WTC11 (cell line): ENCODE data around the gene TLR3. TPM values are rescaled to one million over a fixed set of nuclear protein-coding genes. Genes with fewer than 3 reads are reported as not detected.

ENCODE experiments used
- ATAC-seq: fragments of 200-7000 bp; cut with Tn5 transposase; 2 replicates; pipeline ENCODE4 v1.10.0; 2021; ENCODE audit warnings: mild to moderate bottlenecking, moderate library complexity
- CTCF ChIA-PET: fragments of 300-600 bp; sonication (Branson Sonifier 250); formaldehyde crosslinking; loops from one replicate; lab custom pipeline; 2021; ENCODE audit warnings: antibody characterized with exemption; lab: Charles Lee
- POLR2A ChIA-PET: fragments of 350-600 bp; sonication (Branson Sonifier 250); formaldehyde crosslinking; loops from one replicate; lab custom pipeline; 2021; ENCODE audit warnings: antibody characterized with exemption; lab: Charles Lee
- DNase-seq: peaks from one replicate; pipeline ENCODE4 v3.0.0; 2021; ENCODE audit warnings: low spot score
- H3K27ac Mint-ChIP-seq: 2 replicates; pipeline ENCODE4 v1.8.0; 2021; ENCODE audit warnings: mixed read lengths
- H3K27me3 Mint-ChIP-seq: 2 replicates; pipeline ENCODE4 v1.8.0; 2021; ENCODE audit warnings: low read depth, mild to moderate bottlenecking, moderate library complexity, mixed read lengths
- H3K36me3 Mint-ChIP-seq: 2 replicates; pipeline ENCODE4 v1.8.0; 2021; ENCODE audit warnings: mixed read lengths
- H3K4me1 Mint-ChIP-seq: 2 replicates; pipeline ENCODE4 v1.8.0; 2022; ENCODE audit warnings: mixed read lengths
- H3K4me3 Mint-ChIP-seq: 2 replicates; pipeline ENCODE4 v1.8.0; 2021; ENCODE audit warnings: mild to moderate bottlenecking, moderate library complexity, mixed read lengths
- H3K9me3 Mint-ChIP-seq: 2 replicates; pipeline ENCODE4 v1.8.0; 2021; ENCODE audit warnings: mixed read lengths
- ETV6 ChIP-seq: sonication (generic); formaldehyde crosslinking; IDR thresholded peaks from 2 replicates; pipeline ENCODE4 v1.8.1; 2022; ENCODE audit warnings: mild to moderate bottlenecking, missing genetic modification reagents
- GTF2I ChIP-seq: fragments of 250-450 bp; sonication (Bioruptor Pico); conservative IDR thresholded peaks from 2 replicates; pipeline ENCODE4 v1.4.0; 2021; ENCODE audit warnings: mild to moderate bottlenecking
- JAZF1 ChIP-seq: fragments of 250-450 bp; sonication (Bioruptor Pico); IDR thresholded peaks from 2 replicates; pipeline ENCODE4 v1.9.0; 2021; ENCODE audit warnings: moderate library complexity, mild to moderate bottlenecking, inconsistent platforms
- MYBL2 ChIP-seq: sonication (generic); formaldehyde crosslinking; IDR thresholded peaks from 2 replicates; pipeline ENCODE4 v1.8.1; 2023; ENCODE audit warnings: mild to moderate bottlenecking, moderate library complexity, missing genetic modification reagents
- NFATC4 ChIP-seq: fragments of 250-450 bp; sonication (Bioruptor Pico); IDR thresholded peaks from 2 replicates; pipeline ENCODE4 v1.9.0; 2021; ENCODE audit warnings: mild to moderate bottlenecking
- NFYB ChIP-seq: sonication (generic); formaldehyde crosslinking; conservative IDR thresholded peaks from 2 replicates; pipeline ENCODE4 v1.8.0; 2022; ENCODE audit warnings: low read depth, missing genetic modification reagents
- OVOL2 ChIP-seq: fragments of 250-450 bp; sonication (Bioruptor Pico); IDR thresholded peaks from 2 replicates; pipeline ENCODE4 v1.9.0; 2021; ENCODE audit warnings: mild to moderate bottlenecking, borderline replicate concordance
- RELA ChIP-seq: sonication (generic); formaldehyde crosslinking; IDR thresholded peaks from 2 replicates; pipeline ENCODE4 v1.8.1; 2022; ENCODE audit warnings: missing genetic modification reagents, mild to moderate bottlenecking, borderline replicate concordance
- RORB ChIP-seq: fragments of 250-450 bp; sonication (Bioruptor Pico); IDR thresholded peaks from 2 replicates; pipeline ENCODE4 v1.9.0; 2021; ENCODE audit warnings: mild to moderate bottlenecking
- SMAD3 ChIP-seq: sonication (generic); formaldehyde crosslinking; IDR thresholded peaks from 2 replicates; pipeline ENCODE4 v1.8.0; 2022; ENCODE audit warnings: missing genetic modification reagents, mild to moderate bottlenecking, borderline replicate concordance
- SMAD4 ChIP-seq: sonication (generic); formaldehyde crosslinking; IDR thresholded peaks from 2 replicates; pipeline ENCODE4 v1.8.0; 2022; ENCODE audit warnings: mild to moderate bottlenecking, missing genetic modification reagents
- SOX15 ChIP-seq: fragments of 250-450 bp; sonication (Bioruptor Pico); IDR thresholded peaks from 2 replicates; pipeline ENCODE4 v1.9.0; 2021; ENCODE audit warnings: mild to moderate bottlenecking
- TEAD4 ChIP-seq: sonication (generic); formaldehyde crosslinking; IDR thresholded peaks from 2 replicates; pipeline ENCODE4 v1.8.0; 2022; ENCODE audit warnings: mild to moderate bottlenecking, missing genetic modification reagents
- TP53 ChIP-seq: sonication (generic); formaldehyde crosslinking; IDR thresholded peaks from 2 replicates; pipeline ENCODE4 v1.8.1; 2023; ENCODE audit warnings: mild to moderate bottlenecking, missing genetic modification reagents
- ZNF263 ChIP-seq: sonication (generic); formaldehyde crosslinking; IDR thresholded peaks from 2 replicates; pipeline ENCODE4 v1.8.1; 2022; ENCODE audit warnings: low read depth, mild to moderate bottlenecking, moderate library complexity, missing genetic modification reagents
- total RNA-seq: library from RNA; stranded (reverse); gene quantifications from 3 replicates; pipeline ENCODE4 v1.2.3, GENCODE V29; 2021
- TF ChIP-seq, protein P1 (sequence below): fragments of 250-450 bp; sonication (Bioruptor Pico); conservative IDR thresholded peaks from 2 replicates; pipeline ENCODE4 v1.9.0; 2021; ENCODE audit warnings: mild to moderate bottlenecking
- TF ChIP-seq, protein P2 (sequence below): sonication (generic); formaldehyde crosslinking; conservative IDR thresholded peaks from 2 replicates; pipeline ENCODE4 v1.8.1; 2022; ENCODE audit warnings: mild to moderate bottlenecking, missing genetic modification reagents
- TF ChIP-seq, protein P3 (sequence below): fragments of 250-450 bp; sonication (Bioruptor Pico); IDR thresholded peaks from 2 replicates; pipeline ENCODE4 v1.9.0; 2021; ENCODE audit warnings: moderate library complexity, mild to moderate bottlenecking, inconsistent platforms, borderline replicate concordance
- TF ChIP-seq, protein P4 (sequence below): sonication (generic); formaldehyde crosslinking; IDR thresholded peaks from 2 replicates; pipeline ENCODE4 v1.8.0; 2023; ENCODE audit warnings: mild to moderate bottlenecking, missing genetic modification reagents
- TF ChIP-seq, protein P5 (sequence below): sonication (generic); formaldehyde crosslinking; IDR thresholded peaks from 2 replicates; pipeline ENCODE4 v1.8.1; 2022; ENCODE audit warnings: mild to moderate bottlenecking, moderate library complexity, missing genetic modification reagents
- TF ChIP-seq, protein P6 (sequence below): sonication (generic); formaldehyde crosslinking; IDR thresholded peaks from 2 replicates; pipeline ENCODE4 v1.8.0; 2023; ENCODE audit warnings: missing genetic modification reagents

The TLR3 gene
- total RNA-seq, 1 experiment from 2014 or later, result 1.8 TPM

DNA sequence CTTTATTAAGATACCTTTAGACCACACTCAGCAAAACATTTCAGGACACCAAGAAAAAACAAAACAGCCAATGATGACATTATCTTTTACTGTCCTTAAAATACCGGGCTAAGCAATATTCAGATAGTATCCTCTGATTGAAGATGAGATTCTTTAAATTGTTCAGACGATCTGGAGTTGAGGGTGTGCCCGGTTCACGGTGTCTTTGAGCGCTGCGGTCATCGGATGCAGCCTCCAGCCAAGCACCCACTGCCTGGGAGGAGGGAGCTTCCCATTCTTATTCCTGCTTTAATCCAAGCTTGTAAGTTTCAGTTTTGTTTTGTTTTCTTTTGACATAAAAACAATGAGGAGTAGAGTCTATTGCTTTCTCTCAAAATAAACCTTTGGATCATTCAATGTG is 49.6 kb downstream of the TLR3 start:
- no peaks in the 10 kb centered on the region; the same call in 1 of the 2 replicates for H3K36me3 Mint-ChIP-seq
- CTCF ChIA-PET, result interaction anchor here (0.6 to 2.1 kb wide), 3 partner anchors 14 to 19 kb away, joined by 4 to 10 read pairs (median 5); no protein-coding TSS in a partner anchor
- peaks cover 2% of the 10 kb centered on the region; the same call in 1 of the 2 replicates for H3K9me3 Mint-ChIP-seq

DNA sequence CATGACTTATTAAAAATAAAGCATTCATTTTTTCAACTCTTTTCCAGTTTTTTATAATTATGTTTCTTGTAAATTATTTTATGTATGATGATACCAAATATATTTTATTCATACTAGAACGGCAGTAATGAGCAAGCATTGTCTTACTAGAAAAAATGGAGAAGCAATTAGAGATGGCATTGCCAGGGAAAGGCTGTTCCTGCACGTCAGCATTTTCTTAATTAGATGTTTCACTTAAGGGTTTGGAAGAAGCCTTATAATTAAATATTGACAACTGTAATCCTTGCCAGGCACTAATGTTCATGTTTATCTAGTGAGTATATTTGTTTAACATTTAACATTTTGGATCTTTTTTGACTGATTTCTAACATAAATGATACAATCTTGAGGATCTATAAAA is 52.1 kb downstream of the TLR3 start:
- DNase-seq (no peak), ATAC-seq (no peak)
- peaks cover 2% of the 10 kb centered on the region; the same call in 1 of the 2 replicates for H3K9me3 Mint-ChIP-seq
- CTCF ChIA-PET, result no interaction called here
- no peaks in the 10 kb centered on the region; the same call in 1 of the 2 replicates for H3K27me3 Mint-ChIP-seq
- TF ChIP-seq, protein P1, sequence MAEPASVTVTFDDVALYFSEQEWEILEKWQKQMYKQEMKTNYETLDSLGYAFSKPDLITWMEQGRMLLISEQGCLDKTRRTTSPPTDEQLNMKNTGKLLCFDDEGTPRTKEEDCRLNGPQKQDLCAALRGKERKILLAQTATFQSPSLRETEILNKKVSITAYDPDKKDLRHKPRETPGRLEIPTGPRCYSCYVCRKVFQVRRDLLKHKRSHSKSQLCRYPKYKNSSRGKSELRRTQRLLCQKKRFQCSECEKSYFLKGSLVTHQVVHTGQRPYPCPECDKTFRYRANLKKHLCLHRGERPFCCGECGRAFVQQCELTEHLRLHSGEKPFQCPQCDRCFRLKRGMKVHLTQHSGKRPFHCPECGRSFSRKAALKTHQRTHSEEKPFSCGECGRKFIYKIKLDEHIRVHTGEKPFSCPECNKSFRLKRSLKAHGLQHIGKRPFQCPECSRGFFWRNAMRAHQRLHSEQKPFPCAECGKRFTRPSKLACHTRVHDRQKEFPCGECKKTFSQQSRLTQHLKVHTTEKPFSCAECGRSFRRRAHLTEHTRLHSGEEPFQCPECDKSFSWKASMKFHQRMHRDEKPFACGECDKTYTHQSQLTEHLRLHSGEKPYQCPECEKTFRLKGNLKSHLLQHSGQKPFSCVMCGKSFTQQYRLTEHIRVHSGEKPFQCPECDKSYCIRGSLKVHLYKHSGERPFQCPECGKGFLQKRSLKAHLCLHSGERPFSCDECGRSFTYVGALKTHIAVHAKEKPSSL (CRISPR knock-in tag), result no peak
- H3K4me1 Mint-ChIP-seq, result peaks cover 21% of the 10 kb centered on the region
- no peak overlapping the region for H3K4me3 Mint-ChIP-seq
- H3K36me3 Mint-ChIP-seq, result no peaks in the 10 kb centered on the region; the same call in 1 of the 2 replicates
- no peak overlapping the region for H3K27ac Mint-ChIP-seq
- POLR2A ChIA-PET, result no interaction called here

More for the DNA sequence above, 49.6 kb downstream of the TLR3 start:
- no peak for TF ChIP-seq OVOL2 (CRISPR knock-in tag)
- TF ChIP-seq NFYB, result no peak
- no peak for TF ChIP-seq GTF2I (CRISPR knock-in tag)
- no peak for TF ChIP-seq ZNF263 (CRISPR knock-in tag)
- TF ChIP-seq TEAD4 (CRISPR knock-in tag), result no peak
- no peak for TF ChIP-seq RORB
- TF ChIP-seq, protein P2, sequence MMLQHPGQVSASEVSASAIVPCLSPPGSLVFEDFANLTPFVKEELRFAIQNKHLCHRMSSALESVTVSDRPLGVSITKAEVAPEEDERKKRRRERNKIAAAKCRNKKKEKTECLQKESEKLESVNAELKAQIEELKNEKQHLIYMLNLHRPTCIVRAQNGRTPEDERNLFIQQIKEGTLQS, result no peak
- TF ChIP-seq, protein P3, sequence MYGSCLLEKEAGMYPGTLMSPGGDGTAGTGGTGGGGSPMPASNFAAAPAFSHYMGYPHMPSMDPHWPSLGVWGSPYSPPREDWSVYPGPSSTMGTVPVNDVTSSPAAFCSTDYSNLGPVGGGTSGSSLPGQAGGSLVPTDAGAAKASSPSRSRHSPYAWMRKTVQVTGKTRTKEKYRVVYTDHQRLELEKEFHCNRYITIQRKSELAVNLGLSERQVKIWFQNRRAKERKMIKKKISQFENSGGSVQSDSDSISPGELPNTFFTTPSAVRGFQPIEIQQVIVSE, result no peak
- TF ChIP-seq, protein P4, sequence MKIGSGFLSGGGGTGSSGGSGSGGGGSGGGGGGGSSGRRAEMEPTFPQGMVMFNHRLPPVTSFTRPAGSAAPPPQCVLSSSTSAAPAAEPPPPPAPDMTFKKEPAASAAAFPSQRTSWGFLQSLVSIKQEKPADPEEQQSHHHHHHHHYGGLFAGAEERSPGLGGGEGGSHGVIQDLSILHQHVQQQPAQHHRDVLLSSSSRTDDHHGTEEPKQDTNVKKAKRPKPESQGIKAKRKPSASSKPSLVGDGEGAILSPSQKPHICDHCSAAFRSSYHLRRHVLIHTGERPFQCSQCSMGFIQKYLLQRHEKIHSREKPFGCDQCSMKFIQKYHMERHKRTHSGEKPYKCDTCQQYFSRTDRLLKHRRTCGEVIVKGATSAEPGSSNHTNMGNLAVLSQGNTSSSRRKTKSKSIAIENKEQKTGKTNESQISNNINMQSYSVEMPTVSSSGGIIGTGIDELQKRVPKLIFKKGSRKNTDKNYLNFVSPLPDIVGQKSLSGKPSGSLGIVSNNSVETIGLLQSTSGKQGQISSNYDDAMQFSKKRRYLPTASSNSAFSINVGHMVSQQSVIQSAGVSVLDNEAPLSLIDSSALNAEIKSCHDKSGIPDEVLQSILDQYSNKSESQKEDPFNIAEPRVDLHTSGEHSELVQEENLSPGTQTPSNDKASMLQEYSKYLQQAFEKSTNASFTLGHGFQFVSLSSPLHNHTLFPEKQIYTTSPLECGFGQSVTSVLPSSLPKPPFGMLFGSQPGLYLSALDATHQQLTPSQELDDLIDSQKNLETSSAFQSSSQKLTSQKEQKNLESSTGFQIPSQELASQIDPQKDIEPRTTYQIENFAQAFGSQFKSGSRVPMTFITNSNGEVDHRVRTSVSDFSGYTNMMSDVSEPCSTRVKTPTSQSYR (CRISPR knock-in tag), result no peak
- TF ChIP-seq SMAD4 (CRISPR knock-in tag), result no peak
- no peak for TF ChIP-seq NFATC4 (CRISPR knock-in tag)
- no peak for TF ChIP-seq ETV6 (CRISPR knock-in tag)
- TF ChIP-seq SOX15 (CRISPR knock-in tag), result no peak
- no peak for TF ChIP-seq RELA (CRISPR knock-in tag)
- TF ChIP-seq, protein P5, sequence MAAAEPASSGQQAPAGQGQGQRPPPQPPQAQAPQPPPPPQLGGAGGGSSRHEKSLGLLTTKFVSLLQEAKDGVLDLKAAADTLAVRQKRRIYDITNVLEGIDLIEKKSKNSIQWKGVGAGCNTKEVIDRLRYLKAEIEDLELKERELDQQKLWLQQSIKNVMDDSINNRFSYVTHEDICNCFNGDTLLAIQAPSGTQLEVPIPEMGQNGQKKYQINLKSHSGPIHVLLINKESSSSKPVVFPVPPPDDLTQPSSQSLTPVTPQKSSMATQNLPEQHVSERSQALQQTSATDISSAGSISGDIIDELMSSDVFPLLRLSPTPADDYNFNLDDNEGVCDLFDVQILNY, result no peak
- TF ChIP-seq, protein P6, sequence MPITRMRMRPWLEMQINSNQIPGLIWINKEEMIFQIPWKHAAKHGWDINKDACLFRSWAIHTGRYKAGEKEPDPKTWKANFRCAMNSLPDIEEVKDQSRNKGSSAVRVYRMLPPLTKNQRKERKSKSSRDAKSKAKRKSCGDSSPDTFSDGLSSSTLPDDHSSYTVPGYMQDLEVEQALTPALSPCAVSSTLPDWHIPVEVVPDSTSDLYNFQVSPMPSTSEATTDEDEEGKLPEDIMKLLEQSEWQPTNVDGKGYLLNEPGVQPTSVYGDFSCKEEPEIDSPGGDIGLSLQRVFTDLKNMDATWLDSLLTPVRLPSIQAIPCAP, result no peak
- no peak for TF ChIP-seq TP53 (CRISPR knock-in tag)
- TF ChIP-seq SMAD3 (CRISPR knock-in tag), result no peak
- TF ChIP-seq JAZF1 (CRISPR knock-in tag), result no peak
- no peak for TF ChIP-seq MYBL2
- TF ChIP-seq, all 79 proteins: peak for 0
- Mint-ChIP-seq H3K27me3 (no peaks in the 10 kb centered on the region; the same call in 1 of the 2 replicates), H3K4me3 (no peak overlapping the region), H3K4me1 (peaks cover 21% of the 10 kb centered on the region), H3K27ac (no peak overlapping the region)
- DNase-seq, result no peak
- no peak for ATAC-seq
- POLR2A ChIA-PET, result no interaction called here
